IPS-11a (cell line): Measurements from ENCODE around the gene CELA1.
"Not testable (repeated sequence)": the region's sequence is repeated elsewhere in the genome, so short reads cannot be mapped to it uniquely, and the experiment has no call there.

Experiments
- H3K4me3 ChIP-seq: one replicate; pipeline ENCODE4 v1.5.1; 2013; ENCODE audit warnings: low read depth, low read length, control low read depth

Gene CELA1

GRCh38 chr12:51349026-51349425, 2.5 kb upstream of the CELA1 start:
- H3K4me3 ChIP-seq = no peak overlapping the region

DNA sequence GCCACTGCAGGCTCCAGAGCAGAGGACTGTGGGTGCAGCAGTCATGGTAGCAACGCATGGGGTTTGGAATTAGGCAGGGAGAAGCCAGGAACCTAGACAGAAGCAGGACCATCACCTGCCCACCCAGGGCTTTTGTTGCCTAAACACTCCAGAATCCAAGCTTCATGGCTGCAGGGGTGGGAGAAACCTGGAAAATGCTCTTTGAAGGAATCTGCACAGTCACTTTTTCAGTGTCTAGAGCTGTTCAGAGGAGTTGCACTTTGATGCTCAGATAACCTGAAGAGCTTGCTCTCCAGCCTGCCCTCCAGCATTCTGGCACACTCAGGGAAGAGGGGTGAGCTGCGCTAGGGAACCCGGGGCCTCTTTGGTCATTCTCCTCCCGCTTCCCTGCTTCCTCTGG, 1.6 kb upstream of the CELA1 start:
- no peak overlapping the region for H3K4me3 ChIP-seq

GRCh38 chr12:51345681-51346080, 798 bp downstream of the CELA1 start:
- no peak overlapping the region for H3K4me3 ChIP-seq

DNA sequence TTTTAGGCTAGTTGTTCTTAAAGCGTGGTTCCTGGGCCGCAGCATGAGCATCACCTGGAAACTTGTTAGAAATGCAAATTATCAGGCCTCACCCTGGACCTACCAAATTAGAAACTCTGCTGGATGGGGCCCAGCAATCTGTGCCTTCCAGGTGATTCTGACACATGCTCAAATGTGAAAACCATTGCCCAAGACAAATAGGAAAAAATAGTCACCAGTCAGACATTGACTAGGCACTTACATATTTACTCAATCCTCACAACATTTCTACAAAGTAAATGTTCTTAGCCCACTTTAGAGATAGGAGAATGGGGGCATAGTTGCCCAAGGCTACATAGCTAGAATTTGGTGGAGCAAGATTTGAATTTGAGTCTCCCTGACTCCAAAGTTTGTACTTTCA, 3.3 kb downstream of the CELA1 start:
- no peak overlapping the region for H3K4me3 ChIP-seq

DNA sequence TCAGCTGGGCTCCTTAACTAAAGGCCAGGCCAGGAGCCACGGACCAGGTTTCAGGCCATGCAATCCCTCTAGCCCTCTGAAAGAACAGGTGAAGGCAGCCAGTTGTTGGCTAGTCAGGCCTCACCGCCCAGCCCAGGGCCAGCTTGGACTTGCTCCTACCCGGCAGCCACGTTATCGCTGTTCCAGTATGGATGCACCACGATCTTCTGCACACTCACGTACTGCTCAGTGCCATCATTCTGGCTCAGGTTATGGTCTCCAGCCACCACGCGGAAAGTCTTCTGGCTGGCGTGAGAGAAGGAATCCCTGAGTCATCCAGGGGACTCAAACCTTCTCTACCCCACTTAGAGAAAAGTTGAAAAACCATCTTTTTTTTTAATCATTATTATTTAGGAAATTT, 4.1 kb downstream of the CELA1 start:
- no peak overlapping the region for H3K4me3 ChIP-seq

- no peak overlapping the region for H3K4me3 ChIP-seq
Measured at GRCh38 chr12:51341251-51342007, 5.0 kb downstream of the CELA1 start.

DNA sequence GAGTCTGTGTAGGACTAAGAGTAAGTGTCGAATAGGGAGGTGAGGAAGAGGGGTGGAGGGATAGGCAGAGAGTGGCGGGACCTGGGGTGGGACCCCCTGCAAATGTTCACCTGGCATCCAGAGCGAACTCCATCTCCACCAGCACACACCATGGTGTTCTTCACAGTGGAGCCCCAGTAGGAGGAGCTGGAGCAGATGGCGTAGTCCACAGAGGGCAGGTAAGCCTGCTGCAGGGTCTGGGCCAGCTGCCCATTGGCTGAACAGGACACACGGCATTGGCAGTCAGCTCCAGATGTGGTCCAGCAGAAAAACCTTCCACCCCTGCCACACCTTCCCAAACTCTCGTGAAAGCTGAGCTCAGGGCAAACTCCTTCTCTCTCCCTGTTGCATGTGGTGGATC, 6.7 kb downstream of the CELA1 start:
- H3K4me3 ChIP-seq = no peak overlapping the region

- not testable (repeated sequence) for H3K4me3 ChIP-seq
Measured at GRCh38 chr12:51337336-51337735, 9.1 kb downstream of the CELA1 start.

DNA sequence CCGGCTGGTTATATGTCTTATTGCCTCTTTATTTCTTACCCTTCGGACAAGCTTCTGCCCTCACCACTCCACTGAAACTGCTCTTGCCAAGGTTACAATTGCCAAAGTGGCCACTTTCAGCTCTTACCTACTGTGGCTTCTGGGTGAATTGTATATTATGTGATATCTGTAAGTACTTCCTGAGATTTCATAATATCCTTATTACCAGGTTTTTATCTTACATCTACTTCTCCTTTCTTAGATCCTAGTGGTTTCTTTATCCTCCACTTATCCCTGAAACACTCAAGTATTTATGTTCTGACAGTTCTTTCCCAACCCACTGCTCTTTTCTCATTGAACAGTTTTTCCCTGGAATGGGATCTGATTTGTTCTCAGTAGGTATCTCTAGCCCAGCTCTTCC, 10.5 kb downstream of the CELA1 start:
- no peak overlapping the region for H3K4me3 ChIP-seq

DNA sequence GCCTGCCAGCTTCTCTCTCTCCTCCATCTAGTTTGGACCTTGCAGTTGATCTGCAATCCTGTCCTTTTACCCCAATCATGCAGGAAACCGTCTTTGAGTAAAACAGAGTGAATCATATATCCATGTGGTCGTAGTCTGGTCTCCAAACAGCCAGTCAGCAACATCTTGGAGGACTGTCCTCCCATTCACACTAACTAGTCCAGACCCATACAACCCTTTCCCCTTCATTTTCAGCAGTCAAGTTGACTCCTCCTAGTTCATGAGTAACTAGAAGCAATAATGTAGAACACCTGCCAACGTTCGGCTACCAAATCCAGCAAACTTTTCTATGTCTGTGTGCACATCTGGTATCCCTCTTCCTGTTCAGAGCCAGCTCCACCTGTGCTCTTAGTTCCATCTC, 11.7 kb downstream of the CELA1 start:
- no peak overlapping the region for H3K4me3 ChIP-seq

DNA sequence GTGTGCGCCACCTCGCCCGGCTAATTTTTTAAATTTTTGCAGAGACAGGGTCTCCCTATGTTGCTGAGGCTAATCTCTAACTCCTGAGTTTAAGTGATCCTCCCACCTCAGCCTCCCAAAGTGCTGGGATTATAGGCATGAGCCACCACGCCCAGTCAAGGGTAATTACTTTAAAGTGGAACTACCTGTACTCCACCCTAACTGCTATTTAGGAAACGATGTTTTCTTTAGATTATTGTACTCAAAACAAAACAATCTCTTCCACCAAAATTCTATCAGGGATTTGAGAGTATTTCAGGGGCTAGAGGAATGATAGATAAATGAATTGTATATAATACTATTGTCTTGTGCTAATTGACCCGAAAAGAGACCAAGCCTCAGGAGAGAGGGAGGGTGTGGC, 12.9 kb downstream of the CELA1 start:
- H3K4me3 ChIP-seq = no peak overlapping the region

- no peak overlapping the region for H3K4me3 ChIP-seq
Measured at GRCh38 chr12:51330186-51330585, 16.3 kb downstream of the CELA1 start.

DNA sequence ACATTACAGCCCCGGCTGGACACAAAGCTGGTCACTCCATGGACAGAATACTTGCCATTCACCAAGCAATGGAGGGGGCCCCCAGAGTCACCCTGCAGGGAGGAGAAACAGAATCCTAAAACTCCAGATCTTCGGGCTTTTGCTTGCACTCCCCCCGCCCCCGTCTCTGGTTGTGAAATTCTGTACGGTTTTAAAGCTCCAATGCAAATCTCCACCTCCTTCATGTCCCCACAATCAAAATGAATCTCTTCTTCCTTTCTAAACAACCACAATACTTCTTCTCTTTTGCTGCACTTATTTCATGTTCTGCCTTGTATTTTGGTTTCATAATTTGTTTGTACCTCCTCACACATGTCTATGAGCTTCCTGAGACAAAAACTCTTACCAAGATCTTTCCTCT, 16.7 kb downstream of the CELA1 start:
- H3K4me3 ChIP-seq = no peak overlapping the region

DNA sequence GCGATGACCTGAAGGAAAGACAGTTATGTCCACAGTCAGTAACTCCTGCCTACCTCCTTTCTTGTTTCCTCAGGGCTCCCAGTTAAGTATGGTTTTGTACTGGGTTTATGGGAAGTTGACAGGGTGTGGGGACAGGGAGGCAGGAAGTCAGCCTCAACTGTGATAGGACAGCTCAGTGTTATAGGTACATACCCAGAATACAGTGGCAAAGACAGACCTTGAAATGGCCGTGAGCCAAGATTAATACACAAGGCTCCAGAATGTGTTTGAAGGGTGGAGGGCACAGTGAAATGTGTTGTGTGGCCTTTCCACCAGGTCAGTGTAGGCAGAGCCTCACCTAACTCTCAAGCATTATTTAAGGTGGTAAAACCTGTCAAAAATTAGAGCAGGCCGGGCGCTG, 17.9 kb downstream of the CELA1 start:
- no peak overlapping the region for H3K4me3 ChIP-seq

GRCh38 chr12:51326698-51327439, 19.6 kb downstream of the CELA1 start:
- no peak overlapping the region for H3K4me3 ChIP-seq

GRCh38 chr12:51324953-51325352, 21.5 kb downstream of the CELA1 start:
- H3K4me3 ChIP-seq = no peak overlapping the region

GRCh38 chr12:51323966-51324895, 22.2 kb downstream of the CELA1 start, which contains the start of gene BIN2:
TSS of gene BIN2 (minus strand) at chr12:51324174. CDS start at chr12:51324102, 72 bp downstream.
- no peak within 1 kb of the TSS for H3K4me3 ChIP-seq

- no peak overlapping the region for H3K4me3 ChIP-seq
Measured at GRCh38 chr12:51323317-51323960, 23.0 kb downstream of the CELA1 start.

DNA sequence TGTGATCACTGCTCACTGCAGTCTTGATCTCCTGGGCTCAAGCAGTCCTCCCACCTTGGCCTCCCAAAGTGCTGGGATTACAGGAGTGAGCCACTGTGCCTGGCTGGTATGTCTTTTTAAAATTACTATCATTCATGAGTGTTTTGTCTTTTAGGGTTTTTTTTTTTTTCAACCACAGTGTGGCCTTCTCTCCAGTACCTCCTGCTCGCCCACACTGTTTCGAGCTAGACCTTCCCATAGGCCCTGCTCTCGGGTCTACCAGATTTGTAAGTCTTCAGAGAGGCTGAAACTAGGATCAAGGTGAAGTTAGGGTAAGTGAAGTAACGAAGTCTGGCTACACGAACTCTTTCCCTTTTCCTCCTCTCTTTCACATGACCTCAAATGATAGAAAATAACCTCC, 24.0 kb downstream of the CELA1 start:
- no peak overlapping the region for H3K4me3 ChIP-seq

DNA sequence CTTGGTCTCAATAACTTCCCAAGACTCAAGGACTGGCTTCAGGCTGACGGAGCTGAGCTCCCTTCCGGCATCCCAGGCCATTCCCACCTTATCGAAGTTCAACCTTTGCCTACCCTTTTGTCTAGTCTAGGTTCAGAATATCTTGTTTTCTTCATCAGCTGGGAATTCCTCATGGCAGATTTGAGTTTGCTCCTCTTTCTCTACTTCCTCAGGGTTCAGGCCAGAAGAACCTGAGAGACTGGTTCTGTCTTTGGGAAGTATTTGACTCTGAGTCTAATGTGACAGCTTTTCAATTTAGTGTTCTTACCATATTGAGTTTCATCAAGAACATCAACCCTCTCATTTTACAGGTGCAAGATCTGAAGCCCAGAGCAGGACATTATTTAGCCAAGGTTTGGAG, 24.6 kb downstream of the CELA1 start:
- no peak overlapping the region for H3K4me3 ChIP-seq
